ENCODE data around the gene PLEKHG7.
"Not testable (repeated sequence)": the region's sequence is repeated elsewhere in the genome, so short reads cannot be mapped to it uniquely, and the experiment has no call there.

PLEKHG7 gene

GRCh38 chr12:92717202-92717601 lies 14.4 kb downstream of the PLEKHG7 start:
- DNase-seq, result no peak

GRCh38 chr12:92718483-92718990 lies 15.7 kb downstream of the PLEKHG7 start:
- DNase-seq, result no peak

DNA sequence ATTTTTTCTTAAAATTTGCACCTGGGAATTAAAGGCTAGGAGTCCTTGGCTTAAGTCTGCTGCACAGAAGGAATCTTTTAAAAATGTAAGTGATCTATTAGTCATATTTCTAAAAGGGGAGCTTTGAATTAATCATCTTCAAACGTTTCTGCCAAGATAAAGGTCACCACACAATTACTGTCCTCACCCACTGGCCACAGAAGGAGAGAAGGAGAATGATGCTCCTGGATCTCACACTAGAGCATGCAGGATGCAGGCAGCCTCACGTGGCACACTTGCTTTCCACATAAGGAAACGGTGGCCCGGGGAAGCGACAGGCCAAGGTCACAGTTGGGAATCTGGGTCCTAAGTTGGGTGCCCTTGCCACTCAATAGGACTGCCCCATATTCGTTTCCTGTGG lies 16.9 kb downstream of the PLEKHG7 start:
- no peak for DNase-seq

- DNase-seq, result no peak
These were observed 18.3 kb downstream of the PLEKHG7 start for GRCh38 chr12:92721130-92721529.

- no peak for DNase-seq
These were observed 18.9 kb downstream of the PLEKHG7 start for GRCh38 chr12:92721656-92722055.

GRCh38 chr12:92722897-92723296 lies 20.1 kb downstream of the PLEKHG7 start:
- DNase-seq, result no peak

DNA sequence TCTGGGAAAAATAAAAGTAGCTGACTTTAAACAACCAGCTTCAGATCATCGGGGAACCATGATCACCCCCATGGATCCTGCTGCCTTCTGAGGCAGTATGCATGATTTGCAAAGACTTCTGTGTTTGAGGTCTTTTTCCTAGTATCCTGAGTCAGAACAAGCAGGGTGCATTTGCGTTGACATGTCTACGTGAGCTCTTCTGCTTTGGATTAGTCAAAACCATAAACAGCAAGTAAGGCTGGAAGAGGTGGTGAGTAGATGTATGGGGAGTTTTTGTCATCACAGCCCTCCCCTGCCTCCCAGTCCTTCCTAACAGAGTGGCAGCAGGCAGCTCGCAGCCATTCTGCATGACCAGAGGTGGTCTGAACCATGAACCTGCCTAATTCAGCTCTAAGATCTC lies 24.1 kb downstream of the PLEKHG7 start:
- no peak for DNase-seq

GRCh38 chr12:92729773-92730305 lies 27.1 kb downstream of the PLEKHG7 start:
- no peak for DNase-seq

DNA sequence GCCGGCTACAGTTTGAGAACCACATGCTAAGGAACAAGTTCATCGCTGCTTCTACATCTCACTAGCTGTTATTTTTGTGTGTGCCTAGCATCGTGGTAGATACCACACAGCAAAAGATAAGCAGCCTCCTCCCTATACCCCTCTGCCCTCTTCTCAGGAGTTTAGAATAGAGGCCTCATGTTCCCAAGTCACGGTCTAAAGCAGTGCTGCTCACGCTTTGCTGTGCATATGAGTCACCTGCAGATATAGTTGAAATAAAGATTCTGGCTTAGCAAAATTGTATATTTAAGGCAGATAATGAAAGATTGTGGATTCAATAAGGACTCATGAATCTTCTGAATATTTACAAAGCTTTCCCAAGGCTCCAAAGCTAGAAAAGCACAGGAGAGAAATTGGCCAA lies 28.0 kb downstream of the PLEKHG7 start:
- DNase-seq, result no peak

DNA sequence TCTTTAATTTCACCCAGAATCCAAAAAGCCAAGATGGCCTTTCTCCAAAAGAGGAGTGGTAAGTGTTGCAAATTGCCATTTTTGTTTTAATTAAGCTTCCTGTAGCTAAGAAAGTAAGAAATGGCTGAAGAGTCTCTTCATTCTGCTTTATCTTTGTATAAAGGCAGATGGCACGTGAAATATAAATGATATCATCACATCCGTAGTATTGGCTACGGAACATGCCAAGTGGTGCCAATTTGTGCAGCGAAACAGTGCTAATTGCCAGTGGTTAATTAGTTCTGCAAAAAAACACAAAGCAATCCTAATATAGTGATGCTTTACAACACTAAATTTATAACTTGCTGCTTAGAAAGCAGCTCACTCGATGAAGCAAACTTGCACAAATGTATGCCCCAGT lies 29.4 kb downstream of the PLEKHG7 start:
- no peak for DNase-seq

DNA sequence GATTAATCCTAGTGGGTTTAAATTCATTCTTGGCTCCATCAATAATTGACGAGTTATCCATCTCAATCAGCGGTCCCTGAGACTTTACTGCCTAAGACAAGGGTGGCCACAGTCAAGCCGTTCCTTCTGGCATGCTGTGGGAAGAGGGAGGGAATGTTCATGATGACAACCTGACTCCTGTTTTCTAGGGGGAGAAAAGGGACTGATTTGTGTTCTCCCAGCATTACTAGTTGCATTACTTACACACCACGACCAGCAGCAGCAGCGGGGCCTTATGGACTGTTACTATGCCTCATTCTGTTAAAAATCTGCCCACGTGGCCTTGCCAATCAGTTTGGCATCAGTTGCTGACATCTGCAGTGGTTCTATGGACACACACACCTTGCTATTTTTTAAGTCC lies 29.9 kb downstream of the PLEKHG7 start:
- no peak for DNase-seq

DNA sequence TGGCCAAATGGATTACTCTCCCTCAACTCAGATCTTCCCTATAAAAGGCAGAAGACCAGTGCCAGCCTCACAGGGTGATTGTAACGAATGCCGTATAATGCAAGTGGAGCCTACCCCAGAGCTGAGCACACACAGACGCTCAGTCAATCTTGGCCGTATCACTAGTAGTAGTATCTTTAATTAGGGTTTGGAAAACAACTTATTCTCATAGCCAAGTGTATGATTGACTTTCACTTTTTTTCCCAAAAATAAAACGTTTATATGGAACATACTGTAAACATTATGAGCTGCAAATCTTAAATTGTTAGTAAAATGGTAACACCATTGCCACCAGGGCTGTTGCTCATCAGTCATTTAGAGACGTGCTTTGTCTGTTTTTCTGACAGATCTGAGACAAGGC lies 30.4 kb downstream of the PLEKHG7 start:
- no peak for DNase-seq

DNA sequence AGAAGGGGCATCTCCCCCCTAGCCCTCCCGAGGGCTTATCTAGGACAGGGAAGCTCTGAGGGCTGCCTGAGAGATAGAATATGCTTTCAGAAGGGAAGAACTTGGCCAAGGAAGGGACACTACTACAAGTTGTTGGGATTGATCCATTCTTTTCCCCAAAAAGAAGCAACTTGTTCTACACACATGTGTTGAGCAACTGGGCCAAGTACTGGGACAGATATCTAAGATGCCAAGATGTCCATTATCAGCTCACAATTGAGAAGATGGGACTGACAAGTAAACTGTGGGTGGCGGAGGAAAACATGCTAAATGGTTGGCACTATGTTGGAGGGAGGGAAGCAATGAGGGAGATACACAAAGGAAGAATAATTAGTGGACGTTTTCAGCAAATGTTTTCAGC lies 30.9 kb downstream of the PLEKHG7 start:
- no peak for DNase-seq

GRCh38 chr12:92735131-92735721 lies 32.4 kb downstream of the PLEKHG7 start:
- DNase-seq, result no peak

GRCh38 chr12:92736605-92737004 lies 33.8 kb downstream of the PLEKHG7 start:
- DNase-seq, result no peak

GRCh38 chr12:92737855-92738850 lies 35.4 kb downstream of the PLEKHG7 start:
- DNase-seq, result no peak

GRCh38 chr12:92739113-92739512 lies 36.3 kb downstream of the PLEKHG7 start:
- DNase-seq, result no peak

DNA sequence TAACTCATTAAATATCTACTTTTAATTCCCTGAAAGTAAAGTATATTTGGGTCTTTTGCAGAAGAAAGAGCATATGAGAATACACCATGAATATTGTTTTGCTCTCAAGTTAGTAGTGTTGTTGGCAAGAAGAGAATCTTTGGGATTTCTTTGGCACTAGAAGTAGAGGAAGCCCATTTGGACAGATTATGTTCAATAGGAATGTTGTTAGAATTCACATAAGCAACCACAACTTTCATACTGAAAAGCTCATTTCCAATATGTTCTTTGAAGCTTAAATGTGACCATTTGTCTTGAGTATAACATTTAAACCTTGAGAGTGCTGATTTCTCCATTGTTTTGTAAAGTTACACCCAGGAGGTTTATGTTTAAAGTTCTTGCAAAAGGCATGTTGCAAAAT lies 37.6 kb downstream of the PLEKHG7 start:
- DNase-seq, result no peak

DNA sequence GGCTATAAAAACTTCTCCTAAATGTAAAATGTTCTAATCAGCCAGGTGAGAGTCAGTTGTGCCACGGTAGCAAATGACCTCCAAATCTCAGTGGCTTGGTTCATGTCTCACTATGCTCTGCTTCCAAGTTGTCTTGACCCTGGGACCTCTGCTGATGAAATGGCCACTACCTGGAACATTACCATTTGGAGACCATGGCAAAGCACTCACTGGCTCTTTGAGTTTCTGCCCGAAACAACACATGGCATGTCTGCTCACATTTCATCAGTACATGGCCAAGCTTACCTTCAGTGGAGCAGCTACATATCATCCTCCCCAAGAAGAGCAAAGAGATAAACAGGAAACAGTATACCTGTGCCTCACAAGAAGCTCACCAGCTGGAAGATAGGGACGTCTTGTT lies 40.2 kb downstream of the PLEKHG7 start:
- DNase-seq, result no peak

- DNase-seq, result no peak
These were observed 43.2 kb downstream of the PLEKHG7 start for GRCh38 chr12:92745856-92746550.

DNA sequence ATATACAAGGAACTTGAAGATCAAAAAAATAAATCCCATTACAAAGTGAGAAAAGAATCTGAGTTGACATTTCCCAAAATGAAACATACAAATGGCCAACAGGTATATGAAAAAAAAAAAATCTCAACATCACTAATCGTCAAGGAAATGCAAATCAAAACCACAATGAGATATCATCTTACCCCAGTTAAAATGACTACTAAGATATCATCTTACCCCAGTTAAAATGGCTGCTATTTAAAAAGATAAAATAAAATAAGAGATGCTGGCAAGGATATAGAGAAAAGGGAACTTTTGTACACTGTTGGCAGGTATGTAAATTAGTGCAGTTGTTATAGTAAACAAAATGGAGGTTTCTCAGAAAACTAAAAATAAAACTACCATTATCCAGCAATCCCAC lies 44.4 kb downstream of the PLEKHG7 start:
- no peak for DNase-seq

GRCh38 chr12:92749691-92750090 lies 46.9 kb downstream of the PLEKHG7 start:
- not testable (repeated sequence) for DNase-seq

All from bone marrow (tissue), 2 donors.